ENCODE results near the gene BPIFA2. TPM values are rescaled to one million over a fixed set of nuclear protein-coding genes. Genes with fewer than 3 reads are reported as not detected.
A peak's percentile ranks its signal among the peaks of the same experiment; 100 is the strongest.

Gene BPIFA2
- polyA plus RNA-seq, 2 of the 4 experiments (the other 2 are of a cell fraction): 0.16 TPM; not detected in 1

DNA sequence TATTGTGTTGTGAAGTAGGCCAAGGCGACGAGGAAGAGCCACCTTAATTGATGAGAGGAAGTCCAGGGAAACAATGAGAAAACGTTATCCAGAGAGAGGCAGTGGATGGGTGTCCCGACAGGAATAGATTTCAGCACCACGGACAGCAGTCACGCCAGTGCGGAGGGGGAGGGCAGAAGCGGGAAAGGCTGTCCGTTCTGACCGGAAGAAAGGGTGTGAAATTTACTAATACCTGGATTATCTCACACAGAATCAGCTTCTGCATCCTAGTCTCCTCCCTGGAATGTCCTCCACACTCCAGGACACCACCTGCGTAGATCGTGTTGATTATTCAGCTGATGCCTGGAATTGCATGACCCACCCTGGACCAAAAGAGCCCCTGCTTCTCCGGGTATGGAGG, 41.8 kb downstream of the BPIFA2 start:
- Histone ChIP-seq H3K4me1 (no peaks in the 10 kb centered on the region), H3K27ac (no peak overlapping the region), H3K4me3 (no peak overlapping the region), H3K4me2 (no peak overlapping the region), H3K9me3 (no peaks in the 10 kb centered on the region)
- FAIRE-seq: peak; percentile 28
- peak; percentile 35 to 43 for DNase-seq (ENCODE audit: low read depth in 1 of 2, low spot score in 1 of 2)
- ATAC-seq: peak; percentile 67 to 70; a peak in 5 of 6 replicates
- 5% methylated on average over 13 of the region's 13 CpGs for WGBS (ENCODE audit: missing lambda C conversion rate)
- TF ChIP-seq MYC (IDR thresholded peaks at IDR 0.05; ENCODE audit: borderline replicate concordance, low read length): no peak
- TF ChIP-seq NPAS2 (CRISPR knock-in tag; IDR thresholded peaks at IDR 0.05; ENCODE audit: borderline replicate concordance): no peak
- TF ChIP-seq, protein P1, sequence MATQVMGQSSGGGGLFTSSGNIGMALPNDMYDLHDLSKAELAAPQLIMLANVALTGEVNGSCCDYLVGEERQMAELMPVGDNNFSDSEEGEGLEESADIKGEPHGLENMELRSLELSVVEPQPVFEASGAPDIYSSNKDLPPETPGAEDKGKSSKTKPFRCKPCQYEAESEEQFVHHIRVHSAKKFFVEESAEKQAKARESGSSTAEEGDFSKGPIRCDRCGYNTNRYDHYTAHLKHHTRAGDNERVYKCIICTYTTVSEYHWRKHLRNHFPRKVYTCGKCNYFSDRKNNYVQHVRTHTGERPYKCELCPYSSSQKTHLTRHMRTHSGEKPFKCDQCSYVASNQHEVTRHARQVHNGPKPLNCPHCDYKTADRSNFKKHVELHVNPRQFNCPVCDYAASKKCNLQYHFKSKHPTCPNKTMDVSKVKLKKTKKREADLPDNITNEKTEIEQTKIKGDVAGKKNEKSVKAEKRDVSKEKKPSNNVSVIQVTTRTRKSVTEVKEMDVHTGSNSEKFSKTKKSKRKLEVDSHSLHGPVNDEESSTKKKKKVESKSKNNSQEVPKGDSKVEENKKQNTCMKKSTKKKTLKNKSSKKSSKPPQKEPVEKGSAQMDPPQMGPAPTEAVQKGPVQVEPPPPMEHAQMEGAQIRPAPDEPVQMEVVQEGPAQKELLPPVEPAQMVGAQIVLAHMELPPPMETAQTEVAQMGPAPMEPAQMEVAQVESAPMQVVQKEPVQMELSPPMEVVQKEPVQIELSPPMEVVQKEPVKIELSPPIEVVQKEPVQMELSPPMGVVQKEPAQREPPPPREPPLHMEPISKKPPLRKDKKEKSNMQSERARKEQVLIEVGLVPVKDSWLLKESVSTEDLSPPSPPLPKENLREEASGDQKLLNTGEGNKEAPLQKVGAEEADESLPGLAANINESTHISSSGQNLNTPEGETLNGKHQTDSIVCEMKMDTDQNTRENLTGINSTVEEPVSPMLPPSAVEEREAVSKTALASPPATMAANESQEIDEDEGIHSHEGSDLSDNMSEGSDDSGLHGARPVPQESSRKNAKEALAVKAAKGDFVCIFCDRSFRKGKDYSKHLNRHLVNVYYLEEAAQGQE (IDR thresholded peaks at IDR 0.05): peak; percentile 98
- TF ChIP-seq RAD21 (conservative IDR thresholded peaks at IDR 0.05 in 1 of 2, IDR thresholded peaks at IDR 0.05 in 1 of 2): no peak
- no peak for TF ChIP-seq CBX8 (IDR thresholded peaks at IDR 0.05)
- no peak for TF ChIP-seq CBX2 (IDR thresholded peaks at IDR 0.05; ENCODE audit: borderline replicate concordance, low read depth)
- no peak for TF ChIP-seq JUN (IDR thresholded peaks at IDR 0.05)
- no peak for TF ChIP-seq EP300 (IDR thresholded peaks at IDR 0.05)
- TF ChIP-seq EHMT2 (IDR thresholded peaks at IDR 0.05; ENCODE audit: low read depth): peak; percentile 96
- TF ChIP-seq, protein P2, sequence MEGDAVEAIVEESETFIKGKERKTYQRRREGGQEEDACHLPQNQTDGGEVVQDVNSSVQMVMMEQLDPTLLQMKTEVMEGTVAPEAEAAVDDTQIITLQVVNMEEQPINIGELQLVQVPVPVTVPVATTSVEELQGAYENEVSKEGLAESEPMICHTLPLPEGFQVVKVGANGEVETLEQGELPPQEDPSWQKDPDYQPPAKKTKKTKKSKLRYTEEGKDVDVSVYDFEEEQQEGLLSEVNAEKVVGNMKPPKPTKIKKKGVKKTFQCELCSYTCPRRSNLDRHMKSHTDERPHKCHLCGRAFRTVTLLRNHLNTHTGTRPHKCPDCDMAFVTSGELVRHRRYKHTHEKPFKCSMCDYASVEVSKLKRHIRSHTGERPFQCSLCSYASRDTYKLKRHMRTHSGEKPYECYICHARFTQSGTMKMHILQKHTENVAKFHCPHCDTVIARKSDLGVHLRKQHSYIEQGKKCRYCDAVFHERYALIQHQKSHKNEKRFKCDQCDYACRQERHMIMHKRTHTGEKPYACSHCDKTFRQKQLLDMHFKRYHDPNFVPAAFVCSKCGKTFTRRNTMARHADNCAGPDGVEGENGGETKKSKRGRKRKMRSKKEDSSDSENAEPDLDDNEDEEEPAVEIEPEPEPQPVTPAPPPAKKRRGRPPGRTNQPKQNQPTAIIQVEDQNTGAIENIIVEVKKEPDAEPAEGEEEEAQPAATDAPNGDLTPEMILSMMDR (IDR thresholded peaks at IDR 0.05): no peak
- TF ChIP-seq FOSB (CRISPR knock-in tag; IDR thresholded peaks at IDR 0.05): no peak
- CTCF ChIA-PET: interaction anchor here (0.6 to 5.0 kb wide), 5 partner anchors 26 to 308 kb away, joined by 3 to 36 read pairs (median 4); partner anchors contain the start of gene BPIFA1
- POLR2A ChIA-PET: no interaction called here

DNA sequence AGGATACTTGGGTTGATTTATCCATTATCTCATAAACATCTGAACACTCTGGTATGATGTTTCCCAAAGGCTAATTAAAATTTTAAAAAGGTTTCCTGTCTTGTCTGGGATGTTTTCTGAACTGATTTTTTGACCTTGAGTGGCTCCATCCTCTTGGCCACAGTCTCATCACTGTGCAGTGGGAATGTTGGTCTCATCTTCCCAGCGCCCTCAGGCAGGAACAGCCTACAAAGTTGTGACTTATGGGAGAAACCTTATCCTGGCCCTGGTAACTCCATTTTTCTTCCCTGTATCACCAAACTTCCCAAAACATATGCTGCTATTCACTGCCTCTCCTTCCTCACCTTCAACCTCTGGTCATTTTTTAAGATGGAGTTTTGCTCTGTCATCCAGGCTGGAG, 42.4 kb downstream of the BPIFA2 start:
- Histone ChIP-seq H3K4me2 (no peak overlapping the region), H3K4me3 (no peak overlapping the region), H3K27ac (no peak overlapping the region), H3K9me3 (no peaks in the 10 kb centered on the region), H3K4me1 (no peaks in the 10 kb centered on the region)
- DNase-seq (ENCODE audit: low read depth in 1 of 2, low spot score in 1 of 2) (no peak), FAIRE-seq (no peak), ATAC-seq (no peak)
- 0% methylated on average over 1 of the region's 1 CpG for WGBS (ENCODE audit: missing lambda C conversion rate)
- ChIA-PET POLR2A (interaction anchor here (0.7 kb wide), 1 partner anchor 114 kb away, joined by 3 read pairs; no protein-coding TSS in a partner anchor), CTCF (interaction anchor here (1.1 to 5.0 kb wide), 4 partner anchors 11 to 309 kb away, joined by 5 to 36 read pairs (median 12); no protein-coding TSS in a partner anchor)
- TF ChIP-seq ZNF302 (CRISPR knock-in tag; IDR thresholded peaks at IDR 0.05) (no peak), PHF8 (IDR thresholded peaks at IDR 0.05; ENCODE audit: borderline replicate concordance, low read depth) (no peak), E2F6 (IDR thresholded peaks at IDR 0.05; ENCODE audit: borderline replicate concordance, low read depth) (no peak), RFX5 (IDR thresholded peaks at IDR 0.05) (no peak), JUN (IDR thresholded peaks at IDR 0.05) (no peak), MAFK (IDR thresholded peaks at IDR 0.05; ENCODE audit: partially characterized antibody) (no peak), FOSL2 (IDR thresholded peaks at IDR 0.05) (no peak), FOSL2 (CRISPR knock-in tag; IDR thresholded peaks at IDR 0.05) (no peak), TP53 (CRISPR knock-in tag; IDR thresholded peaks at IDR 0.05) (no peak), MAX (IDR thresholded peaks at IDR 0.05) (no peak), NPAS2 (CRISPR knock-in tag; IDR thresholded peaks at IDR 0.05; ENCODE audit: borderline replicate concordance) (no peak), HOXA7 (CRISPR knock-in tag; IDR thresholded peaks at IDR 0.05) (no peak), SMC3 (IDR thresholded peaks at IDR 0.05) (no peak), EP300 (IDR thresholded peaks at IDR 0.05) (no peak), PBX3 (IDR thresholded peaks at IDR 0.05) (no peak), RCOR1 (IDR thresholded peaks at IDR 0.05; ENCODE audit: low read depth, low read length) (no peak)
- TF ChIP-seq, protein P2 (IDR thresholded peaks at IDR 0.05): no peak
- TF ChIP-seq, protein P3, sequence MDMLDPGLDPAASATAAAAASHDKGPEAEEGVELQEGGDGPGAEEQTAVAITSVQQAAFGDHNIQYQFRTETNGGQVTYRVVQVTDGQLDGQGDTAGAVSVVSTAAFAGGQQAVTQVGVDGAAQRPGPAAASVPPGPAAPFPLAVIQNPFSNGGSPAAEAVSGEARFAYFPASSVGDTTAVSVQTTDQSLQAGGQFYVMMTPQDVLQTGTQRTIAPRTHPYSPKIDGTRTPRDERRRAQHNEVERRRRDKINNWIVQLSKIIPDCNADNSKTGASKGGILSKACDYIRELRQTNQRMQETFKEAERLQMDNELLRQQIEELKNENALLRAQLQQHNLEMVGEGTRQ (IDR thresholded peaks at IDR 0.05): no peak

All from A549 (cell line).